Gastrocnemius medialis (tissue), 4 donors: ENCODE data around the gene ZNF79. TPM values are rescaled to one million over a fixed set of nuclear protein-coding genes. Genes with fewer than 3 reads are reported as not detected.

ENCODE experiments used
- ATAC-seq, 2 donors: fragments of 150-250 bp; one replicate each; pipeline ENCODE4 v1.9.1; 2016
- DNase-seq, 2 donors: peaks; one replicate each; pipeline ENCODE4 v3.0.0-alpha.2; 2019
- H3K27ac ChIP-seq, 4 donors: fragments of 200-600 bp; sonication (generic); 1 replicate in 1 of 4; 2 replicates in 3 of 4; pipeline ENCODE4 v1.5.1; 2016 to 2018; ENCODE audit warnings: mild to moderate bottlenecking in 2 of 4, moderate library complexity in 1 of 4
- H3K27me3 ChIP-seq, 3 donors: fragments of 200-600 bp; sonication (generic) in 2 of 3; 1 replicate in 1 of 3; 2 replicates in 2 of 3; pipeline versions ENCODE4 v1.5.1 to v1.6.0; 2016 to 2019; ENCODE audit warnings: mild to moderate bottlenecking in 1 of 3, moderate library complexity in 1 of 3
- H3K36me3 ChIP-seq, 2 donors: fragments of 200-600 bp; sonication (generic) in 1 of 2; one replicate each; pipeline ENCODE4 v1.5.1; 2017 to 2018
- H3K4me1 ChIP-seq, 2 donors: fragments of 200-600 bp; sonication (generic) in 1 of 2; one replicate each; pipeline ENCODE4 v1.5.1; 2016 to 2017; ENCODE audit warnings: mild to moderate bottlenecking in 2 of 2
- H3K4me3 ChIP-seq, 4 donors: fragments of 200-600 bp; sonication (generic) in 3 of 4; 1 replicate in 1 of 4; 2 replicates in 3 of 4; pipeline ENCODE4 v1.5.1; 2016 to 2019; ENCODE audit warnings: mild to moderate bottlenecking in 2 of 4
- H3K9me3 ChIP-seq, 3 donors: fragments of 200-600 bp; sonication (generic) in 2 of 3; 1 replicate in 1 of 3; 2 replicates in 2 of 3; pipeline ENCODE4 v1.5.1; 2016 to 2019
- POLR2A ChIP-seq, 2 donors: fragments of 450-650 bp; IDR thresholded peaks; one replicate each; pipeline ENCODE4 v1.6.1; 2017; ENCODE audit warnings: antibody characterized with exemption in 2 of 2, mild to moderate bottlenecking in 2 of 2, moderate library complexity in 2 of 2
- in situ Hi-C, 4 donors: fragments of 200-750 bp; cut with MboI; loops; one replicate each; pipeline versions ENCODE4 v1.15.0 to v1.8.0; 2017; ENCODE audit warnings: low sequenced_read_pairs in 4 of 4
- intact Hi-C: fragments of 100-400 bp; cut with DNase I; formaldehyde crosslinking; loops from one replicate; pipeline ENCODE4 v1.15.1; 2023; ENCODE audit warnings: low total_unique reads
- total RNA-seq, 4 donors: library from RNA; depleted of rRNA; stranded (reverse); fragments of >200 nt; gene quantifications; one replicate each; pipeline versions ENCODE4 v1.1.0 to v1.2.3, GENCODE V29; 2016
- TF ChIP-seq, protein P1 (sequence below), 5 experiments: fragments of 450-650 bp in 3 of 5; fragments of 200-600 bp in 2 of 5; sonication (generic) in 2 of 5; IDR thresholded peaks in 4 of 5; conservative IDR thresholded peaks in 1 of 5; 1 replicate in 4 of 5; 2 replicates in 1 of 5; pipeline ENCODE4 v1.5.1; 2016 to 2019; ENCODE audit warnings: antibody characterized with exemption in 5 of 5, mild to moderate bottlenecking in 3 of 5, moderate library complexity in 3 of 5

The ZNF79 gene
- total RNA-seq, 4 donors from 2014 or later, result 3.9 to 9.3 (median 6.4) TPM

DNA sequence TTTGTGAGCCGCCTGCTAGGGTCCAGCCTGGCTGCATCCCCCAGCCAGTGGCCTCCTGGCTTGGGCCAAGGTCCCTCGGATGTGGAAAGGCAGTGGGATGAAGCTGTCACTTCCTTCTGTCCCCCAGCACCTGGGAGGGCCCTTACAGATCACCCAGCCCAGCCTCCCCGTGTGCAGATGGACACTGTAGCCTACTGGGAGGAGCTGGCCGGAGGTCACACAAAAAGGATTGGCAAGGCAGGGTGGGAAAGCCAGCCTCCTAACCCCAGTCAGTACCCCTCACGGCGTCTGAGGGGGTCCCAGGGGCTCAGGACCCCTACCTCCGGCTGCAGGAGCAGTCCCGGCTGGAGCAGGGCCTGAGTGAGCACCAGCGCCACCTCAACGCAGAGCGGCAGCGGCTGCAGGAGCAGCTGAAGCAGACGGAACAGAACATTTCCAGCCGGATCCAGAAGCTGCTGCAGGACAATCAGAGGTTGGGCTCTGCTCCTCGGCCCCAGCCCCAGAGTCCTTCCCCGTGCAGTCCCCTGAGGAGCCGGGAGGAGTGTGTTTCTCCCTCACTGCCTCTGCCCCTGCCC is 55.4 kb downstream of the ZNF79 start:
- no peak overlapping the region for H3K27ac ChIP-seq
- DNase-seq (no peak), ATAC-seq (no peak)
- H3K27me3 ChIP-seq, result no peaks in the 10 kb centered on the region
- H3K36me3 ChIP-seq, result peaks cover 3 to 60% of the 10 kb centered on the region in 2 donors
- no peak overlapping the region for H3K4me3 ChIP-seq
- no peaks in the 10 kb centered on the region for H3K4me1 ChIP-seq
- no peaks in the 10 kb centered on the region for H3K9me3 ChIP-seq
- intact Hi-C loops (no loop called here), in situ Hi-C loops (no loop called here)
- no peak for TF ChIP-seq POLR2A (IDR thresholded peaks at IDR 0.05)
- TF ChIP-seq, protein P1, sequence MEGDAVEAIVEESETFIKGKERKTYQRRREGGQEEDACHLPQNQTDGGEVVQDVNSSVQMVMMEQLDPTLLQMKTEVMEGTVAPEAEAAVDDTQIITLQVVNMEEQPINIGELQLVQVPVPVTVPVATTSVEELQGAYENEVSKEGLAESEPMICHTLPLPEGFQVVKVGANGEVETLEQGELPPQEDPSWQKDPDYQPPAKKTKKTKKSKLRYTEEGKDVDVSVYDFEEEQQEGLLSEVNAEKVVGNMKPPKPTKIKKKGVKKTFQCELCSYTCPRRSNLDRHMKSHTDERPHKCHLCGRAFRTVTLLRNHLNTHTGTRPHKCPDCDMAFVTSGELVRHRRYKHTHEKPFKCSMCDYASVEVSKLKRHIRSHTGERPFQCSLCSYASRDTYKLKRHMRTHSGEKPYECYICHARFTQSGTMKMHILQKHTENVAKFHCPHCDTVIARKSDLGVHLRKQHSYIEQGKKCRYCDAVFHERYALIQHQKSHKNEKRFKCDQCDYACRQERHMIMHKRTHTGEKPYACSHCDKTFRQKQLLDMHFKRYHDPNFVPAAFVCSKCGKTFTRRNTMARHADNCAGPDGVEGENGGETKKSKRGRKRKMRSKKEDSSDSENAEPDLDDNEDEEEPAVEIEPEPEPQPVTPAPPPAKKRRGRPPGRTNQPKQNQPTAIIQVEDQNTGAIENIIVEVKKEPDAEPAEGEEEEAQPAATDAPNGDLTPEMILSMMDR (IDR thresholded peaks at IDR 0.05 in 4 of 5, conservative IDR thresholded peaks at IDR 0.05 in 1 of 5), result no peak

DNA sequence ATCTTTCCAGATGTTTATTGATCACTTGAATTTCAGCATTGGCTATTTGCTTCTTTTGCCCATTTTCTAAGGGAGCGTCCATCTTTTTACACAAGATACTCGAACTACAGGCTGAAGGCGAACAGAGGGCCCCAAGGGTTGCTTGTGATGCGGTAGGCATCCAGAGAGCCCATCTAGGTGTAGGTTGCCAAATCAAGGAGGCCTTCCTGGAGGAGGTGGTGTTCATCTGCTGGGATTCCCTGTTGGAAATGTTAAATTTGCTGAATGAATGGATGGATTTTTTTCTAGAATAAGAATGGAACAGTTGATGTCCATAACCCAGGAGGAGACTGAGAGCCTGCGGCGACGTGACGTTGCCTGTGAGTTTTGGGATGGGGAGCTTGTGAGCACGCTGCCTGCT is 58.5 kb downstream of the ZNF79 start:
- H3K9me3 ChIP-seq, result no peaks in the 10 kb centered on the region
- no peak for TF ChIP-seq POLR2A (IDR thresholded peaks at IDR 0.05)
- TF ChIP-seq, protein P1 (IDR thresholded peaks at IDR 0.05 in 4 of 5, conservative IDR thresholded peaks at IDR 0.05 in 1 of 5), result no peak
- H3K4me1 ChIP-seq, result no peaks in the 10 kb centered on the region
- H3K27ac ChIP-seq, result no peak overlapping the region
- H3K4me3 ChIP-seq, result no peak overlapping the region
- DNase-seq, result no peak
- peaks cover 3 to 83% of the 10 kb centered on the region in 2 donors for H3K36me3 ChIP-seq
- in situ Hi-C loops (no loop called here), intact Hi-C loops (no loop called here)
- H3K27me3 ChIP-seq, result no peaks in the 10 kb centered on the region
- ATAC-seq, result no peak

DNA sequence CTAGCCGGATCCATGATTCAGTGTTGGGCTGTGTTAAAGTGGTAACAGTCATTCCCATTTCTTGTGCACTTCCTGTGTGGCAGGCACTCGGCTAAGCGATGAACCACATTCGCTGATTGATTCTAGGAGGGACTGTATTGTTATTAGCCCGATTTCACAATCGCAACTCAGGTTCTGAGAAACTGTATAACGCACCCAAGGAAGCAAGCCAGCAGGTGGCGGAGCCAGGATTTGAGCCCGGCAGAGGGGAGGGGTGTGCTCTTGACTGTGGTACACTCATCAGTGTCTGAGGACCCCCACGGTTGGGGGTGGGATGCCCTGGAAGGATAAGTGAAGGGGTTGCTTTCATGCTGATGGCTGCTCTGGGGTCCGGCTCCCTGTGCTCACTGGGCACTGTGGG is 61.8 kb downstream of the ZNF79 start:
- Histone ChIP-seq H3K9me3 (no peaks in the 10 kb centered on the region), H3K27me3 (no peaks in the 10 kb centered on the region), H3K4me1 (no peaks in the 10 kb centered on the region), H3K36me3 (peaks cover 0 to 82% of the 10 kb centered on the region in 2 donors), H3K27ac (no peak overlapping the region), H3K4me3 (no peak overlapping the region)
- no peak for ATAC-seq
- intact Hi-C loops (no loop called here), in situ Hi-C loops (no loop called here)
- DNase-seq, result no peak
- TF ChIP-seq, protein P1 (IDR thresholded peaks at IDR 0.05 in 4 of 5, conservative IDR thresholded peaks at IDR 0.05 in 1 of 5), result no peak
- TF ChIP-seq POLR2A (IDR thresholded peaks at IDR 0.05), result no peak

GRCh38 chr9:127488946-127489345 is 64.8 kb downstream of the ZNF79 start:
- ATAC-seq, result no peak
- no peaks in the 10 kb centered on the region for H3K27me3 ChIP-seq
- DNase-seq, result no peak
- no peak overlapping the region for H3K4me3 ChIP-seq
- no peaks in the 10 kb centered on the region for H3K9me3 ChIP-seq
- intact Hi-C loops, result no loop called here
- no peaks in the 10 kb centered on the region for H3K4me1 ChIP-seq
- no peak for TF ChIP-seq POLR2A (IDR thresholded peaks at IDR 0.05)
- TF ChIP-seq, protein P1 (IDR thresholded peaks at IDR 0.05 in 4 of 5, conservative IDR thresholded peaks at IDR 0.05 in 1 of 5), result no peak
- in situ Hi-C loops, result no loop called here
- peaks cover 0 to 87% of the 10 kb centered on the region in 2 donors for H3K36me3 ChIP-seq
- H3K27ac ChIP-seq, result no peak overlapping the region
